ENCODE measurements around the gene TNPO3. TPM values are rescaled to one million over a fixed set of nuclear protein-coding genes. Genes with fewer than 3 reads are reported as not detected.

The TNPO3 gene
- total RNA-seq, 1 donor from 2014 or later, result 52.5 TPM

- TF ChIP-seq, protein P1, sequence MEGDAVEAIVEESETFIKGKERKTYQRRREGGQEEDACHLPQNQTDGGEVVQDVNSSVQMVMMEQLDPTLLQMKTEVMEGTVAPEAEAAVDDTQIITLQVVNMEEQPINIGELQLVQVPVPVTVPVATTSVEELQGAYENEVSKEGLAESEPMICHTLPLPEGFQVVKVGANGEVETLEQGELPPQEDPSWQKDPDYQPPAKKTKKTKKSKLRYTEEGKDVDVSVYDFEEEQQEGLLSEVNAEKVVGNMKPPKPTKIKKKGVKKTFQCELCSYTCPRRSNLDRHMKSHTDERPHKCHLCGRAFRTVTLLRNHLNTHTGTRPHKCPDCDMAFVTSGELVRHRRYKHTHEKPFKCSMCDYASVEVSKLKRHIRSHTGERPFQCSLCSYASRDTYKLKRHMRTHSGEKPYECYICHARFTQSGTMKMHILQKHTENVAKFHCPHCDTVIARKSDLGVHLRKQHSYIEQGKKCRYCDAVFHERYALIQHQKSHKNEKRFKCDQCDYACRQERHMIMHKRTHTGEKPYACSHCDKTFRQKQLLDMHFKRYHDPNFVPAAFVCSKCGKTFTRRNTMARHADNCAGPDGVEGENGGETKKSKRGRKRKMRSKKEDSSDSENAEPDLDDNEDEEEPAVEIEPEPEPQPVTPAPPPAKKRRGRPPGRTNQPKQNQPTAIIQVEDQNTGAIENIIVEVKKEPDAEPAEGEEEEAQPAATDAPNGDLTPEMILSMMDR (conservative IDR thresholded peaks at IDR 0.05; ENCODE audit: low read depth, low read length), result no peak
- no peak for DNase-seq (ENCODE audit: low read depth)
- no peak overlapping the region for H3K4me3 ChIP-seq (ENCODE audit: low read depth, low read length)
These were observed 28.6 kb upstream of the TNPO3 start for GRCh38 chr7:129083525-129083924.

GRCh38 chr7:129078455-129078854 is 23.5 kb upstream of the TNPO3 start:
- no peak overlapping the region for H3K4me3 ChIP-seq (ENCODE audit: low read depth, low read length)
- no peak for DNase-seq (ENCODE audit: low read depth)
- TF ChIP-seq, protein P1 (conservative IDR thresholded peaks at IDR 0.05; ENCODE audit: low read depth, low read length), result no peak

GRCh38 chr7:129076886-129077285 is 22.0 kb upstream of the TNPO3 start:
- TF ChIP-seq, protein P1 (conservative IDR thresholded peaks at IDR 0.05; ENCODE audit: low read depth, low read length), result no peak
- DNase-seq (ENCODE audit: low read depth), result no peak
- no peak overlapping the region for H3K4me3 ChIP-seq (ENCODE audit: low read depth, low read length)

DNA sequence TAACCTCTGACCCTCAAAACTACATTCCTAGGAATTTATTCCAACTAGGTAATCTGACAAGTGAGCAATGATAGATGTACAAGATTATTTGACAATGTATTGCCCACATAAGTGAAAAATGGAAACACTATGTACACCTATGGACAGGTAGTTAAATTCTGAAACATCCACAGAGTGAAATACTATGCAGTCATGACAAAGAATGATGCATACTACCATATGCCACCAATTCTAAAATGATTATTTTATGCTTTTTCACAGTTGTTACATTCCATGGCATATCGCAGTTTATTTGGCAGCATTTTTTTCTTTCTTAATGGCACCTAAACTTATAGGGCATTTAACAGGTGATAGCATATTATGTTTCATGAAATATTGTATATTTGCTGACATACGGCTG is 20.1 kb upstream of the TNPO3 start:
- DNase-seq (ENCODE audit: low read depth), result no peak
- H3K4me3 ChIP-seq (ENCODE audit: low read depth, low read length), result no peak overlapping the region
- TF ChIP-seq, protein P1 (conservative IDR thresholded peaks at IDR 0.05; ENCODE audit: low read depth, low read length), result no peak

DNA sequence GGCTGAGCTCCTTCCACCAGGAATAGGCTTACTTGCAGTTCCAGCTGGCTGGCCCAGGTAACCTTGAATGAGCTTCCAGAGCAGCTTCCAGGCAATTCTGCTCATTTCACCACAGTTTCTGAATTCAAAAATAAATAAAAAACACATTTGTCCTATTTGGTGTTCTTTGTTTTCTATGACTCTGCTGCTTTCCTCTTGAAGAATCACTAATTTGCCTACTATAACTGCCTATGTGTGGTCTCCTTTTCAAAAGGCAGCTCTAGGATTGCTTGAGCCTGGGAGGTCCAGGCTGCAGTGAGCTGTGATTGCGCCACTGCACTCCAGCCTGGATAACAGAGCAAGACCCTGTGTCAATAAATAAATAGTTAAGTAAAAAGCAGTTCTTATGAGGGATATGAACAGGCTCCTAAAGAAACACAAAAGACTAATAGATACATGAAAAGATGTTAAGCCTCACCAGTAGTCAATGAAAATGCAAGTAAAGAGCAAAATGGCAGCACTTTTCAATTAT is 19.5 kb upstream of the TNPO3 start:
- TF ChIP-seq, protein P1 (conservative IDR thresholded peaks at IDR 0.05; ENCODE audit: low read depth, low read length), result no peak
- no peak overlapping the region for H3K4me3 ChIP-seq (ENCODE audit: low read depth, low read length)
- DNase-seq (ENCODE audit: low read depth), result no peak

GRCh38 chr7:129073738-129074137 is 18.8 kb upstream of the TNPO3 start:
- DNase-seq (ENCODE audit: low read depth), result no peak
- TF ChIP-seq, protein P1 (conservative IDR thresholded peaks at IDR 0.05; ENCODE audit: low read depth, low read length), result no peak
- H3K4me3 ChIP-seq (ENCODE audit: low read depth, low read length), result no peak overlapping the region

GRCh38 chr7:129073204-129073603 is 18.3 kb upstream of the TNPO3 start:
- DNase-seq (ENCODE audit: low read depth), result no peak
- no peak overlapping the region for H3K4me3 ChIP-seq (ENCODE audit: low read depth, low read length)
- TF ChIP-seq, protein P1 (conservative IDR thresholded peaks at IDR 0.05; ENCODE audit: low read depth, low read length), result no peak

Data from epithelial cell of proximal tubule (primary cell).